ENCODE data around the gene OR8A1.

GRCh38 chr11:124584681-124585372 lies 15.0 kb downstream of the OR8A1 start:
- TF ChIP-seq CTCF (IDR thresholded peaks at IDR 0.05) (no peak), POLR2AphosphoS5 (IDR thresholded peaks at IDR 0.05) (no peak), EP300 (IDR thresholded peaks at IDR 0.05) (no peak), POLR2A (IDR thresholded peaks at IDR 0.05) (no peak)

Data from sigmoid colon (tissue), 4 donors.